Femur (tissue), 1 donor: ENCODE results near the gene CDKAL1.
"Not testable (repeated sequence)": the region's sequence is repeated elsewhere in the genome, so short reads cannot be mapped to it uniquely, and the experiment has no call there.

Experiments used
- DNase-seq: peaks from one replicate; pipeline ENCODE4 v3.0.0-alpha.2; 2017

The CDKAL1 gene

GRCh38 chr6:20599302-20600051 is 65.2 kb downstream of the CDKAL1 start:
- no peak for DNase-seq

- DNase-seq, result no peak
These were observed 66.6 kb downstream of the CDKAL1 start for GRCh38 chr6:20600831-20601230.

- DNase-seq, result no peak
These were observed 69.9 kb downstream of the CDKAL1 start for GRCh38 chr6:20604159-20604558.

GRCh38 chr6:20605061-20605460 is 70.8 kb downstream of the CDKAL1 start:
- DNase-seq, result no peak

- DNase-seq, result no peak
These were observed 71.3 kb downstream of the CDKAL1 start for GRCh38 chr6:20605581-20605980.

GRCh38 chr6:20606831-20607230 is 72.6 kb downstream of the CDKAL1 start:
- no peak for DNase-seq

- DNase-seq, result no peak
These were observed 74.1 kb downstream of the CDKAL1 start for GRCh38 chr6:20608356-20608755.

- no peak for DNase-seq
These were observed 74.6 kb downstream of the CDKAL1 start for GRCh38 chr6:20608905-20609304.

GRCh38 chr6:20609924-20610323 is 75.7 kb downstream of the CDKAL1 start:
- not testable (repeated sequence) for DNase-seq

GRCh38 chr6:20610636-20611370 is 76.5 kb downstream of the CDKAL1 start:
- no peak for DNase-seq

GRCh38 chr6:20617537-20617936 is 83.3 kb downstream of the CDKAL1 start:
- not testable (repeated sequence) for DNase-seq

- no peak for DNase-seq
These were observed 85.8 kb downstream of the CDKAL1 start for GRCh38 chr6:20620043-20620442.

GRCh38 chr6:20623761-20624160 is 89.5 kb downstream of the CDKAL1 start:
- DNase-seq, result no peak

GRCh38 chr6:20626165-20626564 is 91.9 kb downstream of the CDKAL1 start:
- no peak for DNase-seq

- DNase-seq, result no peak
These were observed 95.3 kb downstream of the CDKAL1 start for GRCh38 chr6:20629509-20629908.

- DNase-seq, result no peak
These were observed 95.9 kb downstream of the CDKAL1 start for GRCh38 chr6:20630136-20630535.

GRCh38 chr6:20630617-20631548 is 96.6 kb downstream of the CDKAL1 start:
- DNase-seq, result no peak

GRCh38 chr6:20631549-20631924 is 97.3 kb downstream of the CDKAL1 start:
- no peak for DNase-seq

GRCh38 chr6:20632696-20633095 is 98.4 kb downstream of the CDKAL1 start:
- DNase-seq, result no peak

- DNase-seq, result no peak
These were observed 99.5 kb downstream of the CDKAL1 start for GRCh38 chr6:20633566-20634340.

GRCh38 chr6:20639161-20639560 is 104.9 kb downstream of the CDKAL1 start:
- no peak for DNase-seq

GRCh38 chr6:20640181-20640580 is 105.9 kb downstream of the CDKAL1 start:
- no peak for DNase-seq

- no peak for DNase-seq
These were observed 108.2 kb downstream of the CDKAL1 start for GRCh38 chr6:20642441-20642840.
